HG03196 (cell line): ENCODE measurements around the gene PRSS2.
"Not testable (repeated sequence)": the region's sequence is repeated elsewhere in the genome, so short reads cannot be mapped to it uniquely, and the experiment has no call there.

ENCODE experiments used
- ATAC-seq: cut with Tn5 transposase; IDR thresholded peaks from one replicate; pipeline ENCODE4 v1.9.1; 2021; ENCODE audit not compliant: unreplicated experiment

PRSS2 gene

GRCh38 chr7:142758312-142758711 lies 12.5 kb upstream of the PRSS2 start:
- not testable (repeated sequence) for ATAC-seq

GRCh38 chr7:142759433-142759832 lies 11.3 kb upstream of the PRSS2 start:
- ATAC-seq: no peak

GRCh38 chr7:142760071-142760642 lies 10.6 kb upstream of the PRSS2 start:
- ATAC-seq: no peak

- not testable (repeated sequence) for ATAC-seq
These were observed 9.2 kb upstream of the PRSS2 start for GRCh38 chr7:142761606-142762005.

DNA sequence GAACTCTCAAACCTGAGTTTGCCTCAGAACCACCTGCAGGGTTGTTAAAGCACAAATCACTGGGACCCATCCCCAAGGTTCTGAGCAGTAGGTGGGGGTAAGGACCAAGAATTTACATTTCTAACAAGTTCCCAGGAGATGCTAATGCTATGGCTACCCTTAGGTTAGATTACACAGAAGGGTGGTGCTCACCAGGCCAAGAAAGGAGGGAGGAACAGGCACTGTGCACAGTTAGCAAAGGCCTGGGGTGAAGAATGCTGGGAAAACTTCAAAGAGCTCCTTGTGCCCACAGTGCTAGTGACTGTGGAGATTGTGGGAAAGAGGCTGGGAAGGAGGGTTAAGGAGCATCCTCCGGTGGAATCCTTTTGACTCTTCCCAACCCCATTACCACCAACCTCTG lies 8.7 kb upstream of the PRSS2 start:
- ATAC-seq: no peak

DNA sequence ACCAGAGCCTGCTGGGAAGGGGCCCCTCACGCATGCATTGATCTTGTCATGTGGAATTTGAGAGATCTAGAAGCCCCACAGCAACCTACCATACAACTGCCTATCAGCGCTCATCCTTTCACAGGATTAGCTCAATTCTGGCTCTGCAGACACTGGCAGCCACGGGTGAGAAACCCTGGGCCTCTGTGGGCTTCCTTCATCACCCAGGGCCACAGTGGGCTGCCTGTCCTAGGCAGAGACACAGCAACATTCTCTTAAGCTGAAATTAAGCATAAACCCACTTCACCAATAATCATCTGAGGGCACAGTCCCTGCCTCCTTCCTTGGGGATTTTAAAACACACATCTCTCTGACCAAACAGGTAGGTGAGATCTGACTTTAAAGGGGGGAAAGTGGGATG lies 3.3 kb upstream of the PRSS2 start:
- no peak for ATAC-seq

GRCh38 chr7:142767861-142768260 lies 2.9 kb upstream of the PRSS2 start:
- ATAC-seq: no peak

DNA sequence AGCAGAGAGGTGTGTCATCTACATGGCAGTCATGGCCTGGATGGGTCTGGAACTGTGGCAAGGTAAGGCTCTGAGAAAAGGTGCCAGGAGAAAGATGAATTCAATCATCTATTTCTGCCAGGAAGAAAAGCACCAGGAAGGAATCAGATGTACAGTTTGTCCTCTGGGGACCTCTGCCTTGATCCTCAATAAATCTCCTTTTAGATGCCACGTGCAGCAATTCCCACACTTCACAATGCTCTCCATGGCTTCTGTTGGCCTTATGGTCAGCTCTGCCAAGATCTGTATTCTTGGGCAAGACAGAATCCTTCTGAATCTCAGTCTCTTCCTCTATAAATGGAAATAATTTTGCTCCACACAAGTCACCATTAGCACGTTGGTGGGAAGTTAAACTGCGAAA lies 1.9 kb upstream of the PRSS2 start:
- not testable (repeated sequence) for ATAC-seq

DNA sequence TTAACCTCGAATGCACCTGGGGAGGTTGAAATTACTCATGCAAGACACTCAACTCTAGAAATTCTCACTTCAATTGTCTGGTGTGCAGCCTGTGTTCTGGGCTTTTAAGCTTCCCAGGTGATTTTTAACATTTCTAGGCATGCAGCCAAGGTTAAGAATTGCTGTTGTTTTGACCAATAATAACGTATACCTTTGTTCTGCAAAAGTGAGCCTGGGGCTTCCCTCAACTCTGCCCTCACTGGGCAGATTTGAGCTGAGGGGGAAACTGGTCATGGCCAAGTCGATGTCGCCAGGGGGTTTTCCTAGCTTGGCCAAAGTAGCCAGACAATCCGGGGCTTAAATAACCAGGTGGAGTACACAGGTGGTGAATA lies 568 bp downstream of the PRSS2 start:
- peak; percentile 49 for ATAC-seq

- ATAC-seq: no peak
These were observed 1.3 kb downstream of the PRSS2 start for GRCh38 chr7:142772051-142772450.

- no peak for ATAC-seq
These were observed 1.9 kb downstream of the PRSS2 start for GRCh38 chr7:142772673-142773072.

GRCh38 chr7:142773230-142773629 lies 2.5 kb downstream of the PRSS2 start:
- no peak for ATAC-seq

GRCh38 chr7:142773937-142774744 lies 3.4 kb downstream of the PRSS2 start:
- ATAC-seq: no peak

DNA sequence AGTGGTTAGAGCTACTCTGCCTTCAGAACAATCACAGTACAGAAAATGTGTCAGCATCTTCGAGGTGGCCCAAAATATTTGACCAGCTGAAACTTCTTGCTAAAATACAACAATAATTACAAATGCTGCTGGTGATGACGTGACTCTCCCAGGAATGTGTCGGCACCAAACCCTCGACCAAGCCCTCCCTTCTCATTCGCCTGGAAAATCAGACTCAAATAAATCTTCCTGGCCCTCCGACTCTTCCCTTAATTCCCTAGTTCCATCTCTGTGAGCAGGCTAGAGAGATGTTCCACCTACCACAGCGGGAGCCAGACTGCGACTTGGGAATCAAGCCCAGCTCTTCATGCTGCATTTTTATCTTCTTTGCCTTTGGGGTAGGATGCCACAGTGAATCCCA lies 4.1 kb downstream of the PRSS2 start:
- ATAC-seq: no peak

DNA sequence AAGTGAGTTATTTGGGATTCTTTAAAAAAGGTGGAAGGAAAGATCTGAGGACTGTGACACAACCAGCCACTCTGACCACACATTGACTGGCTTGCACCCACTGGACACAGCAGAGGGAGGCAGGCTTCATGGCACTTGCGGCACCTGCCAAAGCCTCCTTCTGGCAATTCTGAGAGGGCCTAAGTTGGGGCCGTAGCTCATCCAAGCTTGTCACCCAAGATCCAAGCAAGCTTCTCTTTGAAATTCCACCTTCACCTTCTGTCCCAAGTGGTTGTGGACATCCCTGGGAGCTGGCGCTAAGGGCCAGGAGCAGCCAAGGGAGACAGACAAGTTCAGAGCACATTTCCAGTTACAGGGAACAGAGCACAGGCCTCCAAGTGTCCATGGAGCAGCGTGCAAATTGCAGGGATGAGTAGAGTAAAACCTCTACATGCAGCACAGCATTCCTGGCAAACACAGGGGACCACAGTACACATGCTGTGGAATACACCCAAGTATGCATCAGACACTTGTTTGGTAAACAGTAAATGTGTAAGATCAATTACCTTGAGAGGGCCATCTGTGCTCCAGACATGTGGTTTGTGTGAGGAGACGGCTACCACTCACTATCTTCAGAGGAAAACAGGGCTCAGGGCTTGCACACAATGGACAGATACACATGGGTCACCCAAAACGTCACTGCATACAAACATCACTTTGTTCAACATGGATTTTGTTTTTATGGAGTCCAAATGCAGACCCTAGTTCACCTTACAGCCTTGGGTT lies 4.8 kb downstream of the PRSS2 start:
- not testable (repeated sequence) for ATAC-seq

DNA sequence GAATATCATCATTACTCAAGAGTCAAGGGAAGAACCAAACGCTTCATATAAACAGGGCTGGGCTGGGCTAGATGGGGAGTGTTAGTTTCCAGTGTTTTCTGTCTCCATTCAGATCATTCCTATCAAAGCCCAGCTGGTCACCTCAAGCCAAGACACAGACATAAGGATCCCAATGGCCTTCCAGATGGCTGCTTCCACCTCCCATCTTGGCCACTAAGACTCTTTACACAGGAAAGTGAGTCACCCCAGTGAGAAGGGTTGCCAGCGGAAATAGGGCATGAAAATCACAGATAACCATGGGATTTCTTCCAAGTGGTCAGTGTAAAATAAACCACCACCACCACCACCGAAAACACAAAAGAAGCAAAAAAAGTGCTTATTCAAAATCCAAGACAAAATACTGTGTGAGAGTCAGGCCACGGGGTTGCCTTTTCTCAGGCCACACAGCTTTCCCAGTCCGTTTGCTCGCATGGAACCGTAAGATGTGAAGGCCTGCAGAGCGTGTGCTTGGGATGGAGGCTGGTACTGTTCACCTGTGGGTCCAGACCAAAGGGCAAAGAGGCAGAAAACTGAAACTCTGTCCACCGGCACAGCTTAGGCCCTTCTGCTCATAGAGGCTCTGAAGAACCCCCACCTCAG lies 5.6 kb downstream of the PRSS2 start:
- ATAC-seq: no peak

GRCh38 chr7:142776845-142777225 lies 6.1 kb downstream of the PRSS2 start:
- ATAC-seq: not testable (repeated sequence)

- ATAC-seq: no peak
These were observed 6.5 kb downstream of the PRSS2 start for GRCh38 chr7:142777318-142777717.

DNA sequence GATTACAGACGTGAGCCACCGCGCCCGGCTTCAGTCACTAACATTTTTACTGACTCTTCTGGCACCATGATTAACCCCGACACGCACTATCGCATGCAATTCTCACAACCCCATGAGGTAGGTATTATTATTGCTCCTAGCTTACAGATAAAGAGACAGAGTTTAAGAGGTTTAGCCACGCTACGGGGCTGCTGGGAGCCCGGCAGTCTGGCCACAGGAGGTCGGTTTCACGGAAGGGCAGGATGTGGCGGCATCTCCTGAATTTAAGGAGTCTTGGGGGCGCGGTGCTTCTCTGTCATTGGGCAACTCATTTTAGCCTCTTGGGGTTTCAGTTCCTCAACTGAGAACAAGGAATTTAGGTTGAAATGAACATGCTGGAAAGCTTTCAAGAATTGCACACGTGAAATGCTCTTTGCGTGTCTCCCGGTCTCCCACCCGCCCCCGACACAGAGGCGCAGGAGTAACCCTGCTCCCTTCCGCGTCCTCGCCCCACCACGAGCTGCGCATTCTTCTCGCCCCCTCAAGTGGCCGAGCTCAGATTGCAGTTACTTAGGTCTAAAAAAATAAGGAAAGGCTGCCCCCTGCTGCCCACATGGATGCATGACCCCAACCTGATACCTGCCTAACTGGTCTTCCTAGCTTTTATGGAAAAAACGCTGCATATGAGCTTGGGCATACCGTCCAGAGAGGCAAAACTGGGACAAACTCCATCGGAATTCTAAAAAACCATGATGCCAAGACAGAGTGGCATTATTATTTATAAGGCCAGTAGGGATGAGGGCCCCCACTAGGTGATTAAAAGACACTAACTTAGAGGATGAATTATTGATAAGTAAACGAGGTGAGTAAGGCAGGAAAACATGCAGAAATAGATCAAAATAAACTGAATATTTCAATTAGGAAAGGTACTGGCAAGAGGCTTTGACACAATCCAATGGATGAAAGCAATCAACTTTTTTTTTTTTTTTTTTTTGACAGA lies 12.4 kb downstream of the PRSS2 start:
- ATAC-seq: peak; percentile 90

GRCh38 chr7:142784096-142784495 lies 13.3 kb downstream of the PRSS2 start:
- ATAC-seq: no peak
